ENCODE results near the gene HSF2BP.

DNA sequence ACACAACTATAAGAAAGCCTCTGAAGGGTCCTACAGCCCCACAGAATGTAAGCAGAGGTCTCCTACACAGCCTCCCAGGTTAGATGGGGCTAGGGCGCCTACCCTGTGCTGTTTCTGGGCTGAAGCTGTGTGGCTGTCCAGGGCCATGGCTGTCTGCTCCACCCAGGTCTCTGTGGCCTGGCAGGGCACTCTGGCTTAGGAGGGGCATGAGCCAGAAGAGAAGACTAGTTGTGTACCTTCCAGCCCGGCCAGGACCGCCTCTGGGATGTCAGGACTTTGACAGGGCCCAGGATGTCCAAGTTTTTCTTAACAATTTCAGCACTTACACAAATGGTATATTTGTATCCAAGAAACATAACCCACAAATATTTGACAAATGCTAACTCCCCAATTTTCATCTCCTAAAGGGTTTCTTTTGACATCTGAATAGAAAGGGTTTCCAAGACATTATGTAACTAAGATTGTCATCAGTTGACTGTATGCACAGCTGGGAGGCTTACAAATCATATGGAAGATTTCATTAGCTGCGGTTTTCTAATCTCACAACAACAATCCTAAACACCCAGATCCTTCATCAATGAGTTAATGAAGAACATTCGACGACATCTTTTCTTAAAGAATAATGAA lies 80.5 kb downstream of the HSF2BP start:
- no peak for TF ChIP-seq EP300 (IDR thresholded peaks at IDR 0.05)
- TF ChIP-seq, protein P1, sequence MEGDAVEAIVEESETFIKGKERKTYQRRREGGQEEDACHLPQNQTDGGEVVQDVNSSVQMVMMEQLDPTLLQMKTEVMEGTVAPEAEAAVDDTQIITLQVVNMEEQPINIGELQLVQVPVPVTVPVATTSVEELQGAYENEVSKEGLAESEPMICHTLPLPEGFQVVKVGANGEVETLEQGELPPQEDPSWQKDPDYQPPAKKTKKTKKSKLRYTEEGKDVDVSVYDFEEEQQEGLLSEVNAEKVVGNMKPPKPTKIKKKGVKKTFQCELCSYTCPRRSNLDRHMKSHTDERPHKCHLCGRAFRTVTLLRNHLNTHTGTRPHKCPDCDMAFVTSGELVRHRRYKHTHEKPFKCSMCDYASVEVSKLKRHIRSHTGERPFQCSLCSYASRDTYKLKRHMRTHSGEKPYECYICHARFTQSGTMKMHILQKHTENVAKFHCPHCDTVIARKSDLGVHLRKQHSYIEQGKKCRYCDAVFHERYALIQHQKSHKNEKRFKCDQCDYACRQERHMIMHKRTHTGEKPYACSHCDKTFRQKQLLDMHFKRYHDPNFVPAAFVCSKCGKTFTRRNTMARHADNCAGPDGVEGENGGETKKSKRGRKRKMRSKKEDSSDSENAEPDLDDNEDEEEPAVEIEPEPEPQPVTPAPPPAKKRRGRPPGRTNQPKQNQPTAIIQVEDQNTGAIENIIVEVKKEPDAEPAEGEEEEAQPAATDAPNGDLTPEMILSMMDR (IDR thresholded peaks at IDR 0.05) = no peak
- no peak for TF ChIP-seq POLR2A (IDR thresholded peaks at IDR 0.05)
- TF ChIP-seq POLR2AphosphoS5 (IDR thresholded peaks at IDR 0.05) = no peak

Measured in suprapubic skin (tissue), 4 donors.